ENCODE results near the gene CHAF1A. TPM values are rescaled to one million over a fixed set of nuclear protein-coding genes. Genes with fewer than 3 reads are reported as not detected.

Gene CHAF1A
- total RNA-seq, 1 donor from 2014 or later: 5.1 TPM

DNA sequence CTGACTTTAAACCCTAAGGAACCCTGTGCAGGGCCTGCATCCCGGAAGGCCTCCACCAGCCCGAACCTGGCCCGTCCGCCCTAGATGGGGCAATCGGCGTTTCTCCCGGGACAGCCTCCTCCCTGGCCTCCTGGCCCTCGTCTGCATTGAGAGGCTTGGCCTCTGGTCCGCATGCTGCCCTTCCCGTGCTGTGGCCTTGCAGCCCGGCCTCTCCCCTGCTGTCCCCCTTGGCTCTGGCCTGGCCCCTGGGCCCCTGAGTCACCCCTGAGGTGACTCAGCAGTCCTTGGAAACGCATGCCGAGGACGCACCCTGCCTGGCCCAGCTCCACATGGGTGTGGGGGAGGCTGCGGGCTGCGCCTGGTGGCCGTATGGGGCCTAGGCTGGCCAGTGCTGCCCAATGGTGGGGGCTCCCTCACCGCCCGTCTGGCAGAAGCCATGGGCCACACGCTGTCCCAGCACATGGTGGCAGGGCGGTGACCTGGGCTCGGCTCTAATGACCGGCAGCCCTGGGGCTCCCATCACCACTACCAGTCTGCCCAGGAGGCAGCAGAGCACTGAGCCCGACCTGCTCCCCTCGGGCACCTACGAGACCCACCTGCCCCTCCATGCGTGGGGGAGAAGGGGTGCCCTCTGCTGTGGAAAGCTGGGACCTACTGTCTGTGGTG lies 27.8 kb upstream of the CHAF1A start:
- peak overlapping the region; percentile 94 for H3K27ac ChIP-seq (replicated peaks)
- peak; percentile 78 for DNase-seq
- intact Hi-C loops (cut with micrococcal nuclease): no loop called here
- peaks cover 94% of the 10 kb centered on the region for H3K4me1 ChIP-seq
- H3K4me3 ChIP-seq: peak overlapping the region; percentile 37
- H3K9me3 ChIP-seq (replicated peaks): no peaks in the 10 kb centered on the region
- H3K27me3 ChIP-seq (ENCODE audit: low read depth): no peaks in the 10 kb centered on the region
- TF ChIP-seq, protein P1, sequence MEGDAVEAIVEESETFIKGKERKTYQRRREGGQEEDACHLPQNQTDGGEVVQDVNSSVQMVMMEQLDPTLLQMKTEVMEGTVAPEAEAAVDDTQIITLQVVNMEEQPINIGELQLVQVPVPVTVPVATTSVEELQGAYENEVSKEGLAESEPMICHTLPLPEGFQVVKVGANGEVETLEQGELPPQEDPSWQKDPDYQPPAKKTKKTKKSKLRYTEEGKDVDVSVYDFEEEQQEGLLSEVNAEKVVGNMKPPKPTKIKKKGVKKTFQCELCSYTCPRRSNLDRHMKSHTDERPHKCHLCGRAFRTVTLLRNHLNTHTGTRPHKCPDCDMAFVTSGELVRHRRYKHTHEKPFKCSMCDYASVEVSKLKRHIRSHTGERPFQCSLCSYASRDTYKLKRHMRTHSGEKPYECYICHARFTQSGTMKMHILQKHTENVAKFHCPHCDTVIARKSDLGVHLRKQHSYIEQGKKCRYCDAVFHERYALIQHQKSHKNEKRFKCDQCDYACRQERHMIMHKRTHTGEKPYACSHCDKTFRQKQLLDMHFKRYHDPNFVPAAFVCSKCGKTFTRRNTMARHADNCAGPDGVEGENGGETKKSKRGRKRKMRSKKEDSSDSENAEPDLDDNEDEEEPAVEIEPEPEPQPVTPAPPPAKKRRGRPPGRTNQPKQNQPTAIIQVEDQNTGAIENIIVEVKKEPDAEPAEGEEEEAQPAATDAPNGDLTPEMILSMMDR (IDR thresholded peaks at IDR 0.05; ENCODE audit: borderline replicate concordance): peak; percentile 28
- peaks cover 4% of the 10 kb centered on the region for H3K36me3 ChIP-seq

DNA sequence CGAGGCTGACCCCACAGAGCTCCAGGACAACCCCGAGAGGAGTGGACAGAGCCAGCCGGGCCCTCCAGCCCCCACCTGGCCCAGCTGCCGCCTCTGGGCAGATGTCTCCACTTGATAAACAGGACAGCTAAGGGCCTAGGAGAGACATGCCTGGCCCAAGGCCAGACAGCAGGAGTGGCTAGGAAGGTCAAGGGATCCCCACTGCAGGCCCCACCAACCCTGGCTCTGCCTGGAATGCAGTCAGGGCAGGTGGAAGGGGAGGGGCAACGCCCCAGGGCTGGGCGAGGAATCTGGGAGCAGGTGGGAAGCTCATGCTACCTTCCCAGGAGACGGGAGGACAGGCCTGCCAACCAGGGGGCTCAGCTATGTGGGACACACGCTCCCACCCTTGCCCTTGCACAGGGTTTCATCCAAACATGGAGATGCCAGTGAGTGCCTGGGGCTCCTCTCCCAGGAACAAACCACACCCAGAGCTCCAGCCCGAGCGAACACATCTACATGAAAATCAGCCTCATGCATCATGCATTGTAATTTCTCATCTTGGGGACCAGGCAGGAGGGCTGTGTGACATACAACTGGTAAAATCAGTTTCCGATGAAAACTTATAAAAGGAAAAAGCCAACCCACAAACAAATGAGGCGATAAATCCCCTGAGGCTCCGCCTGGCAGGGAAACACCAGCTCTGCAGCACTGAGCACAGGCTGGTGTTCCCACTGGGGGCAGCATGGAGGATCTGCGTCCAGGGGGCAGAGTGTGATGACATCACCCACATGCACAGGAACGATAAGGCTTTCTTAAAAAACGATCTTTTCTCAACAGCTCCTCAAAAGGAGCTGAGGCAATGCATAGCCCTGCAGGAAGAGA lies 27.0 kb upstream of the CHAF1A start:
- intact Hi-C loops (cut with micrococcal nuclease): no loop called here
- no peak for DNase-seq
- TF ChIP-seq, protein P1 (IDR thresholded peaks at IDR 0.05; ENCODE audit: borderline replicate concordance): no peak
- H3K27me3 ChIP-seq (ENCODE audit: low read depth): no peaks in the 10 kb centered on the region
- peak overlapping the region; percentile 37 for H3K4me3 ChIP-seq
- H3K4me1 ChIP-seq: peaks cover 94% of the 10 kb centered on the region
- H3K36me3 ChIP-seq: peaks cover 4% of the 10 kb centered on the region
- H3K27ac ChIP-seq (replicated peaks): peak overlapping the region; percentile 94
- H3K9me3 ChIP-seq (replicated peaks): no peaks in the 10 kb centered on the region

DNA sequence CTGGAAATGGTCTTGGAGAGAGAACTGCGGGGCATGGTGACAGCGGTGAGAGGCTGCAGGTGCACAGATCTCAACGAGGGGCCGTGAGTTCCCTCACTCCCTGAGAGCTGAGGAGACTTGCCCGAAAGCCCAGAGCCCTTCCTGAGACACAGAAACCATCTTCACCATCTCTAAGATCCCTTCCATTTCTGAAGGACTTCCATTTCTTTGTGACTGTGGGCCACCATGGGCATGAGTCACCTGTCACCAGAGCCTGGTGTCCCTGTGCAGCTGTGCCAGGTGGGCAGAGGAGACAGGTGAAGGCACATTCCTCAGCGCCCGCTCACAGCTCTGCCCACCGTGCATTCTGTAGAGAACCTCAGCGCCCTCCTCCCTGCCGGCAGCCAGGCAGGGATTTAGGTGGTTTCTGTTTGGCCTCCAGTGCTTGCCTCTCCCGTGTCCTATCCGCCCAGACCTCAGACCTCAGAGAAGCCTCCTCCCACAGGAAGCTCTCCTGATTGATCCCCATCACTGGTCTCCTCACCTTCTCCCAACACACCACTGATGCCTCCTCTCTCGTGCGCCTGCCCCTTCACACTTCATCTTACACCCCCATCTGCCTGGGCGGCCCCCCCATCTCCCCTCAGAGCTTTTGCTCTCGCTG lies 26.3 kb upstream of the CHAF1A start:
- intact Hi-C loops (cut with micrococcal nuclease): no loop called here
- TF ChIP-seq, protein P1 (IDR thresholded peaks at IDR 0.05; ENCODE audit: borderline replicate concordance): no peak
- H3K27ac ChIP-seq (replicated peaks): peak overlapping the region; percentile 94
- no peaks in the 10 kb centered on the region for H3K9me3 ChIP-seq (replicated peaks)
- DNase-seq: no peak
- H3K4me3 ChIP-seq: no peak overlapping the region
- no peaks in the 10 kb centered on the region for H3K27me3 ChIP-seq (ENCODE audit: low read depth)
- H3K4me1 ChIP-seq: peaks cover 91% of the 10 kb centered on the region
- peaks cover 4% of the 10 kb centered on the region for H3K36me3 ChIP-seq

DNA sequence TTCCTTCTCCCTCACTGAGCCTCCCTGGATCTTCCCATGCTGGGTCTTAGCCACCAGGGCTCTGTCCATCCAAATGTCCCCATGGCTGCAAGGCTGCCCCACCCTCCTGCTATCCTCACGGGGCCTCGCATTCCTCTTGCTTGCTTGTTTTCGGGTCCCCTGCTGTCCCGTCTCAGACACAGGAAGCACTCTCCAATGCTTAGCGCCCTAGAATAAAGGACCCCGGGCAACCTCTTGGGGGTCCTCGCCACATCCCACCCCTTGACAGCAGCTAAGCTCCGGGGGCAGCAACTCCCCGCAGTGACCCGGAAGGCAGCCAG lies 25.8 kb upstream of the CHAF1A start:
- Histone ChIP-seq H3K27ac (replicated peaks) (peak overlapping the region; percentile 18), H3K4me1 (peaks cover 87% of the 10 kb centered on the region), H3K27me3 (ENCODE audit: low read depth) (no peaks in the 10 kb centered on the region), H3K36me3 (no peaks in the 10 kb centered on the region), H3K9me3 (replicated peaks) (no peaks in the 10 kb centered on the region), H3K4me3 (no peak overlapping the region)
- TF ChIP-seq, protein P1 (IDR thresholded peaks at IDR 0.05; ENCODE audit: borderline replicate concordance): no peak
- intact Hi-C loops (cut with micrococcal nuclease): no loop called here
- no peak for DNase-seq

DNA sequence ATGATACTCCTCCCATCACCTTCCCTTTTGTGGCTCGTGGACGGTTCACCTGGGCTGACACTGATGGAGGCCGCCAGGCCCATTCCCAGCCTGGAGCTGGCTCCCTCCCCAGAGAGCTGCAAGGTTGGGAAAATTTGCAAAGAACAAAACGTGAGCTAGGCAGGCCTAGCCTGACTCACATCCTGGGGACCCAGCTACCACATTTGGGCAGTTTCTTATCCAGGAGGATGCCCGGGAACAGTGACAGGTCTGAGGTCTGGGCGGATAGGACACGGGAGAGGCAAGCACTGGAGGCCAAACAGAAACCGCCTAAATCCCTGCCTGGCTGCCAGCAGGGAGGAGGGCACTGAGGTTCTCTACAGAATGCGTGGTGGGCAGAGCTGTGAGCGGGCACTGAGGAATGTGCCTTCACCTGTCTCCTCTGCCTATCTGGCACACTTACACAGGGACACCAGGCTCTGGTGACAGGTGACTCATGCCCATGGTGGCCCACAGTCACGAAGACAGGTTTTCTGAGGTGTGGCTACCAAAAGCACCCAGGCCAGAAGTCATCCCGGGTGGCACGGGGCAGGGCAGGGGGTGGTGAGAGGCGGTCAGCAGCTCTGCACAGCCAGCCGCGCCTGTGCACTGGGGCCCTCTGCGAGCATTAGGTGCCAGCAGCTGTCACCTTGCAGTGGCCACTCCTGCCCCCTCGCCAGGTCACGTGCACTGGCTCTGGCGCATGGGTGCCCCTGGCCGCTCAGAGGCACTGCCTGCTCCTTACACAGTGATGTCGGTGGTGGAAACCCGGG lies 25.3 kb upstream of the CHAF1A start:
- H3K4me1 ChIP-seq: peaks cover 85% of the 10 kb centered on the region

More for the DNA sequence above, 25.3 kb upstream of the CHAF1A start:
- no peak for DNase-seq
- TF ChIP-seq, protein P1 (IDR thresholded peaks at IDR 0.05; ENCODE audit: borderline replicate concordance): no peak
- intact Hi-C loops (cut with micrococcal nuclease): no loop called here
- no peaks in the 10 kb centered on the region for H3K36me3 ChIP-seq
- no peaks in the 10 kb centered on the region for H3K27me3 ChIP-seq (ENCODE audit: low read depth)
- peak overlapping the region; percentile 18 for H3K27ac ChIP-seq (replicated peaks)
- no peak overlapping the region for H3K4me3 ChIP-seq
- no peaks in the 10 kb centered on the region for H3K9me3 ChIP-seq (replicated peaks)
